H1 (cell line): ENCODE results near the gene KRT7. TPM values are rescaled to one million over a fixed set of nuclear protein-coding genes. Genes with fewer than 3 reads are reported as not detected.

ENCODE experiments used
- CTCF ChIA-PET: fragments of 300-600 bp; sonication (Branson Sonifier 250); formaldehyde crosslinking; loops from one replicate; lab custom pipeline; 2021; ENCODE audit not compliant: partially characterized antibody; lab: Charles Lee
- POLR2A ChIA-PET: fragments of 300-600 bp; sonication (Branson Sonifier 250); formaldehyde crosslinking; loops from one replicate; lab custom pipeline; 2021; ENCODE audit warnings: inconsistent platforms; ENCODE audit not compliant: partially characterized antibody; lab: Charles Lee
- DNase-seq, 2 experiments: peaks; one replicate each; pipeline versions ENCODE4 v3.0.0 to v3.0.0-alpha.2; 2010 to 2022; ENCODE audit warnings: low spot score in 2 of 2, low read depth in 1 of 2, mixed read lengths in 1 of 2
- FAIRE-seq: peaks from 2 replicates; lab custom pipeline; 2011; peaks lifted over from hg19 to GRCh38; lab: Jason Lieb, UNC
- H2AFZ ChIP-seq: 2 replicates; pipeline ENCODE4 v1.8.1; 2012; ENCODE audit warnings: low read length, inconsistent platforms
- H2AK5ac ChIP-seq: 2 replicates; pipeline ENCODE4 v1.6.1; 2013; ENCODE audit warnings: low read depth, low read length
- H2BK120ac ChIP-seq: replicated peaks from 2 replicates; pipeline ENCODE3; 2013; ENCODE audit warnings: low read depth, low read length, inconsistent platforms
- H2BK12ac ChIP-seq: 2 replicates; pipeline ENCODE4 v1.6.1; 2013; ENCODE audit warnings: low read depth, low read length
- H2BK15ac ChIP-seq: 2 replicates; pipeline ENCODE4 v1.6.1; 2013; ENCODE audit warnings: low read length
- H2BK20ac ChIP-seq: 2 replicates; pipeline ENCODE4 v1.6.1; 2013; ENCODE audit warnings: low read length
- H2BK5ac ChIP-seq: 2 replicates; pipeline ENCODE4 v1.6.1; 2013; ENCODE audit warnings: low read depth, low read length
- H3K14ac ChIP-seq: 2 replicates; pipeline ENCODE4 v1.6.1; 2013; ENCODE audit warnings: inconsistent platforms; ENCODE audit not compliant: insufficient read length
- H3K18ac ChIP-seq: 2 replicates; pipeline ENCODE4 v1.6.1; 2013; ENCODE audit warnings: low read length; ENCODE audit errors: extremely low read depth
- H3K23ac ChIP-seq: 2 replicates; pipeline ENCODE4 v1.6.1; 2013; ENCODE audit warnings: inconsistent platforms; ENCODE audit not compliant: insufficient read length
- H3K23me2 ChIP-seq: 2 replicates; pipeline ENCODE4 v1.6.1; 2013; ENCODE audit warnings: low read depth, low read length
- H3K27ac ChIP-seq: 2 replicates; pipeline ENCODE4 v1.6.1; 2011; ENCODE audit warnings: low read depth, low read length, inconsistent platforms
- H3K27me3 ChIP-seq, 4 experiments: replicated peaks in 1 of 4; 1 replicate in 1 of 4; 2 replicates in 3 of 4; pipeline versions ENCODE4 v1.6.1 to v1.8.1; 2011 to 2013; ENCODE audit warnings: low read length in 3 of 4, mild to moderate bottlenecking in 3 of 4, inconsistent platforms in 2 of 4, mixed read lengths in 2 of 4, moderate library complexity in 1 of 4; ENCODE audit not compliant: control insufficient read depth in 3 of 4, insufficient read depth in 3 of 4; ENCODE audit errors: extremely low read depth in 1 of 4
- H3K36me3 ChIP-seq, 4 experiments: 2 replicates each; pipeline versions ENCODE4 v1.6.1 to v1.8.1; 2011 to 2013; ENCODE audit warnings: mild to moderate bottlenecking in 4 of 4, low read length in 3 of 4, moderate library complexity in 2 of 4, control low read depth in 1 of 4, inconsistent platforms in 1 of 4; ENCODE audit not compliant: insufficient read depth in 4 of 4, control insufficient read depth in 2 of 4
- H3K4ac ChIP-seq: replicated peaks from 2 replicates; pipeline ENCODE3; 2013; ENCODE audit warnings: low read length, low read depth, mixed read lengths, inconsistent platforms; ENCODE audit not compliant: insufficient read length
- H3K4me1 ChIP-seq, 4 experiments: replicated peaks in 1 of 4; 1 replicate in 1 of 4; 2 replicates in 3 of 4; pipeline versions ENCODE4 v1.6.1 to v1.8.1; 2011 to 2013; ENCODE audit warnings: low read length in 3 of 4, inconsistent platforms in 2 of 4, mixed read lengths in 1 of 4; ENCODE audit not compliant: insufficient read depth in 4 of 4, control insufficient read depth in 3 of 4
- H3K4me2 ChIP-seq, 2 experiments: 2 replicates each; pipeline versions ENCODE4 v1.6.1 to v1.8.1; 2011 to 2013; ENCODE audit warnings: low read depth in 2 of 2, low read length in 2 of 2, control low read depth in 1 of 2, inconsistent platforms in 1 of 2, mild to moderate bottlenecking in 1 of 2; ENCODE audit not compliant: insufficient read depth in 1 of 2
- H3K4me3 ChIP-seq, 4 experiments: fragments of 200-600, 300-600 bp in 1 of 4; sonication (generic), shearing (Covaris generic), sonication (Bioruptor Twin) in 1 of 4; 2 replicates each; pipeline versions ENCODE4 v1.5.1 to v1.8.1; 2011 to 2016; ENCODE audit warnings: low read length in 4 of 4, low read depth in 3 of 4, control low read depth in 2 of 4, inconsistent platforms in 2 of 4, mild to moderate bottlenecking in 2 of 4, mixed read lengths in 1 of 4, moderate library complexity in 1 of 4; ENCODE audit not compliant: insufficient read depth in 2 of 4; ENCODE audit errors: extremely low read depth in 1 of 4
- H3K56ac ChIP-seq: replicated peaks from 2 replicates; pipeline ENCODE3; 2013; ENCODE audit warnings: low read depth, mild to moderate bottlenecking, mixed read lengths, low read length, inconsistent platforms; ENCODE audit not compliant: insufficient read length
- H3K79me1 ChIP-seq: 2 replicates; pipeline ENCODE4 v1.6.1; 2013; ENCODE audit warnings: low read depth, low read length, control low read depth
- H3K79me2 ChIP-seq, 2 experiments: 2 replicates each; pipeline versions ENCODE4 v1.6.1 to v1.8.1; 2012 to 2013; ENCODE audit warnings: low read length in 2 of 2, mild to moderate bottlenecking in 2 of 2, inconsistent platforms in 1 of 2; ENCODE audit not compliant: insufficient read depth in 2 of 2, control insufficient read depth in 1 of 2
- H3K9ac ChIP-seq, 4 experiments: replicated peaks in 1 of 4; 1 replicate in 1 of 4; 2 replicates in 3 of 4; pipeline versions ENCODE4 v1.6.1 to v1.8.1; 2011 to 2013; ENCODE audit warnings: low read depth in 3 of 4, low read length in 3 of 4, control low read depth in 2 of 4, mild to moderate bottlenecking in 2 of 4, moderate library complexity in 2 of 4, inconsistent platforms in 1 of 4; ENCODE audit errors: extremely low read depth in 1 of 4
- H3K9me3 ChIP-seq, 2 experiments: 2 replicates each; pipeline versions ENCODE4 v1.6.1 to v1.8.1; 2012 to 2013; ENCODE audit warnings: mild to moderate bottlenecking in 2 of 2, moderate library complexity in 2 of 2, control low read depth in 1 of 2, inconsistent platforms in 1 of 2, low read depth in 1 of 2, low read length in 1 of 2, mixed read lengths in 1 of 2; ENCODE audit not compliant: insufficient read depth in 2 of 2
- H4K20me1 ChIP-seq, 2 experiments: replicated peaks in 1 of 2; 2 replicates each; pipeline versions ENCODE3 to v1.8.1; 2011 to 2013; ENCODE audit warnings: inconsistent platforms in 2 of 2, low read length in 2 of 2, mild to moderate bottlenecking in 1 of 2; ENCODE audit not compliant: insufficient read depth in 2 of 2, control insufficient read depth in 1 of 2
- H4K5ac ChIP-seq: 2 replicates; pipeline ENCODE4 v1.6.1; 2013; ENCODE audit warnings: low read length, low read depth, mixed read lengths, inconsistent platforms; ENCODE audit not compliant: insufficient read length
- H4K8ac ChIP-seq: 2 replicates; pipeline ENCODE4 v1.8.0; 2013; ENCODE audit warnings: mild to moderate bottlenecking, moderate library complexity, low read length, inconsistent platforms; ENCODE audit not compliant: insufficient read depth; ENCODE audit errors: extremely low read depth
- H4K91ac ChIP-seq: replicated peaks from 2 replicates; pipeline ENCODE3; 2013; ENCODE audit warnings: low read length, mixed read lengths, inconsistent platforms; ENCODE audit not compliant: insufficient read length
- CBX8 ChIP-seq: fragments of 300-800, 300-1000 bp; sonication (generic); IDR thresholded peaks from 2 replicates; pipeline ENCODE4 v1.7.1; 2016; ENCODE audit warnings: low read depth, low read length, borderline replicate concordance
- CTCF ChIP-seq, 3 experiments: IDR thresholded peaks; 1 replicate in 2 of 3; 2 replicates in 1 of 3; pipeline versions ENCODE4 v1.5.1 to v1.6.1; 2011; ENCODE audit warnings: low read length in 3 of 3, mild to moderate bottlenecking in 3 of 3, inconsistent platforms in 2 of 3, low read depth in 1 of 3, moderate library complexity in 1 of 3; ENCODE audit not compliant: insufficient read depth in 1 of 3; ENCODE audit errors: control extremely low read depth in 1 of 3
- JUND ChIP-seq: IDR thresholded peaks from 2 replicates; pipeline ENCODE4 v1.6.1; 2011; ENCODE audit warnings: mild to moderate bottlenecking, improper control_type of control experiment, low read length
- NRF1 ChIP-seq: IDR thresholded peaks from 2 replicates; pipeline ENCODE4 v1.6.1; 2011; ENCODE audit warnings: mild to moderate bottlenecking, low read depth, low read length, improper control_type of control experiment
- RAD21 ChIP-seq, 2 experiments: IDR thresholded peaks in 1 of 2; conservative IDR thresholded peaks in 1 of 2; 2 replicates each; pipeline ENCODE4 v1.6.1; 2011; ENCODE audit warnings: low read depth in 2 of 2, low read length in 2 of 2, improper control_type of control experiment in 1 of 2, inconsistent platforms in 1 of 2, mild to moderate bottlenecking in 1 of 2, moderate library complexity in 1 of 2
- SIN3A ChIP-seq, 2 experiments: IDR thresholded peaks in 1 of 2; conservative IDR thresholded peaks in 1 of 2; 2 replicates each; pipeline ENCODE4 v1.6.1; 2011 to 2012; ENCODE audit warnings: low read length in 2 of 2, improper control_type of control experiment in 1 of 2, low read depth in 1 of 2, mild to moderate bottlenecking in 1 of 2
- SUZ12 ChIP-seq: fragments of 200-600 bp; sonication (generic); IDR thresholded peaks from 2 replicates; pipeline ENCODE4 v1.6.1; 2012; ENCODE audit warnings: mild to moderate bottlenecking, inconsistent platforms, low read length, moderate library complexity, mixed read lengths
- WGBS, 2 experiments: shearing (Covaris generic) in 1 of 2; methylation state at CpG; one replicate each; pipeline versions ENCODE4 v1.1.6 to v1.1.7; 2013 to 2015; ENCODE audit warnings: low lambda C conversion rate in 2 of 2, mixed read lengths in 2 of 2, inconsistent platforms in 1 of 2, low coverage in 1 of 2, missing lambda C conversion rate in 1 of 2; ENCODE audit not compliant: insufficient replicate concordance in 2 of 2, insufficient coverage in 1 of 2, insufficient read length in 1 of 2; ENCODE audit errors: extremely low coverage in 1 of 2, missing lambda C conversion rate in 1 of 2; 5-methylcytosine and 5-hydroxymethylcytosine counted together
- polyA plus RNA-seq, 7 experiments: library from polyadenylated mRNA; depleted of rRNA in 3 of 7; stranded (reverse) in 5 of 7; unstranded in 2 of 7; fragments of >200 nt in 5 of 7; fragments of 200-250 nt in 2 of 7; gene quantifications; 1 replicate in 5 of 7; 2 replicates in 1 of 7; 4 replicates in 1 of 7; pipeline versions ENCODE4 v1.2.1 to v1.2.3, GENCODE V29; 2011 to 2013; ENCODE audit warnings: missing spikeins in 2 of 7, mixed read lengths in 2 of 7
- total RNA-seq: library from RNA; stranded (reverse); fragmentation: NEBNext Ultra II Directional; extraction: Animal tissue kit (Norgen Biotek cat#: 25700); gene quantifications from 2 replicates; pipeline ENCODE4 v1.2.1, GENCODE V29; 2021

KRT7 gene
- total and polyA plus RNA-seq, 2 of the 8 experiments (the other 6 are each of a cell fraction or from before 2014, with no cell fraction given), result 13.2 to 19.0 TPM

DNA sequence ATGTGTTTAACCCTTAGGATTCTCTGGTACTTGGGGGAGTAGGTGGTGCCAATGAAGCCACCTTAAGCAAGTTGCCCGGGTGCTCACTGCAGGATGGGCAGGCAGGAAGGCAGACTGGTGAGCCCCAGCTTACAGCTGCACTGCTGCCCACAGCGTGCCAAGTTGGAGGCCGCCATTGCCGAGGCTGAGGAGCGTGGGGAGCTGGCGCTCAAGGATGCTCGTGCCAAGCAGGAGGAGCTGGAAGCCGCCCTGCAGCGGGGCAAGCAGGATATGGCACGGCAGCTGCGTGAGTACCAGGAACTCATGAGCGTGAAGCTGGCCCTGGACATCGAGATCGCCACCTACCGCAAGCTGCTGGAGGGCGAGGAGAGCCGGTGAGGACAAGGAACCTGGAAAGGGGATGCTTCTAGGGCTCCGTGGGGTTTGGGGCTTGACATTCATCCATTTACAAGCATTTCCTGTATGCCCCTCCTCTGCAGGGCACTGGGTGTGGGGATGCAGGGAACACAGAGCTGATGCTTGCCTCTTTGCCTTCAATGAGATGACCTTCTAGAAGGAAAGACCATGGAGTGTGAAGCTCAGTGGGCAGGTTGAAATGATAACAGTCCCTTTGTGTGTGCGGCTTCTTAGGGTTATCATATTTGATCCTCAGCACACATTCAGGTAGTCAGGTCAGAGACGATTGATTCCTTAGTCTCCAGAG, 12.4 kb downstream of the KRT7 start:
- peaks cover 3% of the 10 kb centered on the region; the same call in 1 of the 2 replicates for H3K23me2 ChIP-seq
- ChIA-PET POLR2A (interaction anchor here (1.4 to 1.5 kb wide), 2 partner anchors 11 to 15 kb away, joined by 3 read pairs; no protein-coding TSS in a partner anchor), CTCF (interaction anchor here (0.7 to 17.6 kb wide), 15 partner anchors 7 to 176 kb away, joined by 3 to 151 read pairs (median 6); partner anchors contain the start of gene ATG101)
- peaks cover 4 to 20% (median 15%) of the 10 kb centered on the region in 4 experiments for H3K27me3 ChIP-seq
- no peak overlapping the region for H2BK120ac ChIP-seq
- H3K36me3 ChIP-seq, result no peaks in the 10 kb centered on the region
- WGBS, 2 experiments, result 87% methylated on average over 20 of the region's 20 CpGs; no CpG with 5 or more reads in 1 of the 2 experiments
- H3K4me2 ChIP-seq, result no peak overlapping the region
- no peak overlapping the region for H3K4me3 ChIP-seq
- H4K91ac ChIP-seq, result no peak overlapping the region
- no peaks in the 10 kb centered on the region for H4K20me1 ChIP-seq
- H3K4me1 ChIP-seq, result peaks cover 0 to 12% (median 5%) of the 10 kb centered on the region in 4 experiments; a peak in 5 of 7 replicates
- no peaks in the 10 kb centered on the region for H3K79me2 ChIP-seq
- no peaks in the 10 kb centered on the region for H3K79me1 ChIP-seq
- DNase-seq (no peak), FAIRE-seq (no peak)
- no peak overlapping the region for H2BK12ac ChIP-seq
- no peak overlapping the region for H3K9ac ChIP-seq
- no peak overlapping the region for H2BK15ac ChIP-seq
- H3K56ac ChIP-seq, result no peak overlapping the region
- no peak overlapping the region for H2AK5ac ChIP-seq
- H3K9me3 ChIP-seq, result no peaks in the 10 kb centered on the region
- no peak overlapping the region for H2BK5ac ChIP-seq
- H2BK20ac ChIP-seq, result no peak overlapping the region
- H3K14ac ChIP-seq, result no peak overlapping the region
- no peak overlapping the region for H4K8ac ChIP-seq
- no peak overlapping the region for H3K18ac ChIP-seq
- no peak overlapping the region for H2AFZ ChIP-seq
- no peak overlapping the region for H3K4ac ChIP-seq
- H4K5ac ChIP-seq, result no peak overlapping the region
- H3K23ac ChIP-seq, result no peak overlapping the region
- H3K27ac ChIP-seq, result no peak overlapping the region
- TF ChIP-seq SIN3A (conservative IDR thresholded peaks at IDR 0.05 in 1 of 2, IDR thresholded peaks at IDR 0.05 in 1 of 2; ENCODE audit: low read depth in 1 of 2, low read length in 2 of 2) (no peak), CBX8 (no peak), CTCF (IDR thresholded peaks at IDR 0.05; ENCODE audit: control extremely low read depth in 1 of 3, insufficient read depth in 1 of 3, low read depth in 1 of 3, low read length in 3 of 3) (peak in 2 of 3 experiments; percentile 9 to 18; a peak in 1 of 4 replicates), JUND (no peak), SUZ12 (no peak), RAD21 (IDR thresholded peaks at IDR 0.05 in 1 of 2, conservative IDR thresholded peaks at IDR 0.05 in 1 of 2; ENCODE audit: low read depth in 2 of 2, low read length in 2 of 2) (0 out of 4 replicates have a peak, but pooled peaks of 1 of the 2 experiments have one; percentile 2), NRF1 (no peak)
